WTC11 (cell line): Measurements from ENCODE around the gene FCN3. TPM values are rescaled to one million over a fixed set of nuclear protein-coding genes. Genes with fewer than 3 reads are reported as not detected.

Experiments
- ATAC-seq: fragments of 200-7000 bp; cut with Tn5 transposase; 2 replicates; pipeline ENCODE4 v1.10.0; 2021; ENCODE audit warnings: mild to moderate bottlenecking, moderate library complexity
- CTCF ChIA-PET: fragments of 300-600 bp; sonication (Branson Sonifier 250); formaldehyde crosslinking; loops from one replicate; lab custom pipeline; 2021; ENCODE audit warnings: antibody characterized with exemption; lab: Charles Lee
- POLR2A ChIA-PET: fragments of 350-600 bp; sonication (Branson Sonifier 250); formaldehyde crosslinking; loops from one replicate; lab custom pipeline; 2021; ENCODE audit warnings: antibody characterized with exemption; lab: Charles Lee
- DNase-seq: peaks from one replicate; pipeline ENCODE4 v3.0.0; 2021; ENCODE audit warnings: low spot score
- H3K27ac Mint-ChIP-seq: 2 replicates; pipeline ENCODE4 v1.8.0; 2021; ENCODE audit warnings: mixed read lengths
- H3K27me3 Mint-ChIP-seq: 2 replicates; pipeline ENCODE4 v1.8.0; 2021; ENCODE audit warnings: low read depth, mild to moderate bottlenecking, moderate library complexity, mixed read lengths
- H3K36me3 Mint-ChIP-seq: 2 replicates; pipeline ENCODE4 v1.8.0; 2021; ENCODE audit warnings: mixed read lengths
- H3K4me1 Mint-ChIP-seq: 2 replicates; pipeline ENCODE4 v1.8.0; 2022; ENCODE audit warnings: mixed read lengths
- H3K4me3 Mint-ChIP-seq: 2 replicates; pipeline ENCODE4 v1.8.0; 2021; ENCODE audit warnings: mild to moderate bottlenecking, moderate library complexity, mixed read lengths
- H3K9me3 Mint-ChIP-seq: 2 replicates; pipeline ENCODE4 v1.8.0; 2021; ENCODE audit warnings: mixed read lengths
- ERG ChIP-seq: fragments of 250-450 bp; sonication (Bioruptor Pico); IDR thresholded peaks from 2 replicates; pipeline ENCODE4 v1.8.0; 2021; ENCODE audit warnings: mild to moderate bottlenecking
- ESRRA ChIP-seq: sonication (generic); formaldehyde crosslinking; IDR thresholded peaks from 2 replicates; pipeline ENCODE4 v1.8.1; 2022; ENCODE audit warnings: mild to moderate bottlenecking, missing genetic modification reagents, borderline replicate concordance
- ETV6 ChIP-seq: sonication (generic); formaldehyde crosslinking; IDR thresholded peaks from 2 replicates; pipeline ENCODE4 v1.8.1; 2022; ENCODE audit warnings: mild to moderate bottlenecking, missing genetic modification reagents
- FOXP1 ChIP-seq: sonication (generic); formaldehyde crosslinking; IDR thresholded peaks from 2 replicates; pipeline ENCODE4 v1.8.0; 2022; ENCODE audit warnings: missing genetic modification reagents, mild to moderate bottlenecking, moderate library complexity, borderline replicate concordance
- IRF1 ChIP-seq: sonication (generic); formaldehyde crosslinking; IDR thresholded peaks from 2 replicates; pipeline ENCODE4 v1.8.0; 2023; ENCODE audit warnings: missing genetic modification reagents
- IRF2 ChIP-seq: sonication (generic); formaldehyde crosslinking; IDR thresholded peaks from 2 replicates; pipeline ENCODE4 v1.8.0; 2022; ENCODE audit warnings: low read depth, missing genetic modification reagents, borderline replicate concordance
- JAZF1 ChIP-seq: fragments of 250-450 bp; sonication (Bioruptor Pico); IDR thresholded peaks from 2 replicates; pipeline ENCODE4 v1.9.0; 2021; ENCODE audit warnings: moderate library complexity, mild to moderate bottlenecking, inconsistent platforms
- JUN ChIP-seq: sonication (generic); formaldehyde crosslinking; IDR thresholded peaks from 2 replicates; pipeline ENCODE4 v1.8.0; 2023; ENCODE audit warnings: mild to moderate bottlenecking, missing genetic modification reagents
- NFE2L1 ChIP-seq: sonication (generic); formaldehyde crosslinking; IDR thresholded peaks from 2 replicates; pipeline ENCODE4 v1.8.1; 2023; ENCODE audit warnings: missing genetic modification reagents
- SMAD4 ChIP-seq: sonication (generic); formaldehyde crosslinking; IDR thresholded peaks from 2 replicates; pipeline ENCODE4 v1.8.0; 2022; ENCODE audit warnings: mild to moderate bottlenecking, missing genetic modification reagents
- ZNF317 ChIP-seq: sonication (generic); formaldehyde crosslinking; IDR thresholded peaks from 2 replicates; pipeline ENCODE4 v1.8.1; 2023; ENCODE audit warnings: low read depth, mild to moderate bottlenecking, moderate library complexity, missing genetic modification reagents, borderline replicate concordance
- ZNF416 ChIP-seq: fragments of 250-450 bp; sonication (Bioruptor Pico); IDR thresholded peaks from 2 replicates; pipeline ENCODE4 v1.9.0; 2021; ENCODE audit warnings: mild to moderate bottlenecking, inconsistent platforms
- ZNF671 ChIP-seq: fragments of 250-450 bp; sonication (Bioruptor Pico); IDR thresholded peaks from 2 replicates; pipeline ENCODE4 v1.8.0; 2021; ENCODE audit warnings: mild to moderate bottlenecking
- ZSCAN18 ChIP-seq: fragments of 250-450 bp; sonication (Bioruptor Pico); IDR thresholded peaks from 2 replicates; pipeline ENCODE4 v2.1.2; 2022; ENCODE audit warnings: mild to moderate bottlenecking, moderate library complexity
- total RNA-seq: library from RNA; stranded (reverse); gene quantifications from 3 replicates; pipeline ENCODE4 v1.2.3, GENCODE V29; 2021
- TF ChIP-seq, protein P1 (sequence below): sonication (generic); formaldehyde crosslinking; conservative IDR thresholded peaks from 2 replicates; pipeline ENCODE4 v1.8.1; 2023; ENCODE audit warnings: mild to moderate bottlenecking, low read depth, missing genetic modification reagents, moderate library complexity
- TF ChIP-seq, protein P2 (sequence below): sonication (generic); formaldehyde crosslinking; IDR thresholded peaks from 2 replicates; pipeline ENCODE4 v1.8.1; 2023; ENCODE audit warnings: mild to moderate bottlenecking, missing genetic modification reagents
- TF ChIP-seq, protein P3 (sequence below): sonication (generic); formaldehyde crosslinking; IDR thresholded peaks from 2 replicates; pipeline ENCODE4 v1.8.0; 2022; ENCODE audit warnings: mild to moderate bottlenecking, missing genetic modification reagents

Gene FCN3
- total RNA-seq, 1 experiment from 2014 or later = 0.98 TPM

GRCh38 chr1:27372022-27372807, 2.4 kb downstream of the FCN3 start:
- POLR2A ChIA-PET = no interaction called here
- no peak overlapping the region for H3K4me3 Mint-ChIP-seq
- no peak overlapping the region; the same call in 1 of the 2 replicates for H3K27ac Mint-ChIP-seq
- CTCF ChIA-PET = interaction anchor here (0.6 to 8.7 kb wide), 19 partner anchors 10 to 502 kb away, joined by 3 to 258 read pairs (median 4); partner anchors contain the start of genes CD164L2 and SYTL1
- no peaks in the 10 kb centered on the region for H3K36me3 Mint-ChIP-seq
- peaks cover 14% of the 10 kb centered on the region for H3K4me1 Mint-ChIP-seq
- ATAC-seq = no peak
- H3K27me3 Mint-ChIP-seq = peaks cover 8% of the 10 kb centered on the region; the same call in 1 of the 2 replicates
- TF ChIP-seq ZNF416 (CRISPR knock-in tag) (no peak), ZNF671 (no peak), ZSCAN18 (CRISPR knock-in tag) (no peak), IRF1 (no peak), FOXP1 (CRISPR knock-in tag) (no peak), IRF2 (CRISPR knock-in tag) (no peak), JUN (CRISPR knock-in tag) (no peak), ESRRA (CRISPR knock-in tag) (no peak), NFE2L1 (CRISPR knock-in tag) (no peak), JAZF1 (CRISPR knock-in tag) (no peak), ZNF317 (CRISPR knock-in tag) (no peak), ETV6 (CRISPR knock-in tag) (no peak), ERG (no peak), SMAD4 (CRISPR knock-in tag) (no peak)
- TF ChIP-seq, protein P1, sequence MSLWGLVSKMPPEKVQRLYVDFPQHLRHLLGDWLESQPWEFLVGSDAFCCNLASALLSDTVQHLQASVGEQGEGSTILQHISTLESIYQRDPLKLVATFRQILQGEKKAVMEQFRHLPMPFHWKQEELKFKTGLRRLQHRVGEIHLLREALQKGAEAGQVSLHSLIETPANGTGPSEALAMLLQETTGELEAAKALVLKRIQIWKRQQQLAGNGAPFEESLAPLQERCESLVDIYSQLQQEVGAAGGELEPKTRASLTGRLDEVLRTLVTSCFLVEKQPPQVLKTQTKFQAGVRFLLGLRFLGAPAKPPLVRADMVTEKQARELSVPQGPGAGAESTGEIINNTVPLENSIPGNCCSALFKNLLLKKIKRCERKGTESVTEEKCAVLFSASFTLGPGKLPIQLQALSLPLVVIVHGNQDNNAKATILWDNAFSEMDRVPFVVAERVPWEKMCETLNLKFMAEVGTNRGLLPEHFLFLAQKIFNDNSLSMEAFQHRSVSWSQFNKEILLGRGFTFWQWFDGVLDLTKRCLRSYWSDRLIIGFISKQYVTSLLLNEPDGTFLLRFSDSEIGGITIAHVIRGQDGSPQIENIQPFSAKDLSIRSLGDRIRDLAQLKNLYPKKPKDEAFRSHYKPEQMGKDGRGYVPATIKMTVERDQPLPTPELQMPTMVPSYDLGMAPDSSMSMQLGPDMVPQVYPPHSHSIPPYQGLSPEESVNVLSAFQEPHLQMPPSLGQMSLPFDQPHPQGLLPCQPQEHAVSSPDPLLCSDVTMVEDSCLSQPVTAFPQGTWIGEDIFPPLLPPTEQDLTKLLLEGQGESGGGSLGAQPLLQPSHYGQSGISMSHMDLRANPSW = no peak
- TF ChIP-seq, protein P2, sequence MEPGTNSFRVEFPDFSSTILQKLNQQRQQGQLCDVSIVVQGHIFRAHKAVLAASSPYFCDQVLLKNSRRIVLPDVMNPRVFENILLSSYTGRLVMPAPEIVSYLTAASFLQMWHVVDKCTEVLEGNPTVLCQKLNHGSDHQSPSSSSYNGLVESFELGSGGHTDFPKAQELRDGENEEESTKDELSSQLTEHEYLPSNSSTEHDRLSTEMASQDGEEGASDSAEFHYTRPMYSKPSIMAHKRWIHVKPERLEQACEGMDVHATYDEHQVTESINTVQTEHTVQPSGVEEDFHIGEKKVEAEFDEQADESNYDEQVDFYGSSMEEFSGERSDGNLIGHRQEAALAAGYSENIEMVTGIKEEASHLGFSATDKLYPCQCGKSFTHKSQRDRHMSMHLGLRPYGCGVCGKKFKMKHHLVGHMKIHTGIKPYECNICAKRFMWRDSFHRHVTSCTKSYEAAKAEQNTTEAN = no peak
- TF ChIP-seq, protein P3, sequence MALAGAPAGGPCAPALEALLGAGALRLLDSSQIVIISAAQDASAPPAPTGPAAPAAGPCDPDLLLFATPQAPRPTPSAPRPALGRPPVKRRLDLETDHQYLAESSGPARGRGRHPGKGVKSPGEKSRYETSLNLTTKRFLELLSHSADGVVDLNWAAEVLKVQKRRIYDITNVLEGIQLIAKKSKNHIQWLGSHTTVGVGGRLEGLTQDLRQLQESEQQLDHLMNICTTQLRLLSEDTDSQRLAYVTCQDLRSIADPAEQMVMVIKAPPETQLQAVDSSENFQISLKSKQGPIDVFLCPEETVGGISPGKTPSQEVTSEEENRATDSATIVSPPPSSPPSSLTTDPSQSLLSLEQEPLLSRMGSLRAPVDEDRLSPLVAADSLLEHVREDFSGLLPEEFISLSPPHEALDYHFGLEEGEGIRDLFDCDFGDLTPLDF = no peak
- DNase-seq = no peak
- no peaks in the 10 kb centered on the region for H3K9me3 Mint-ChIP-seq
